Effector memory CD8-positive, alpha-beta T cell (primary cell): ENCODE measurements around the gene KLK2.
"Not testable (repeated sequence)": the region's sequence is repeated elsewhere in the genome, so short reads cannot be mapped to it uniquely, and the experiment has no call there.

Experiments
- ATAC-seq: fragments of 150-1000 bp; cut with Tn5 transposase; replicated peaks from 2 replicates; pipeline ENCODE4 v1.10.0; 2021; ENCODE audit warnings: mild to moderate bottlenecking, moderate library complexity
- DNase-seq, 3 experiments: peaks; one replicate each; pipeline ENCODE4 v3.0.0; 2021
- H3K27ac Mint-ChIP-seq, 2 donors: one replicate each; pipeline ENCODE4 v1.8.0; 2022; ENCODE audit warnings: mild to moderate bottlenecking in 2 of 2, mixed read lengths in 2 of 2, moderate library complexity in 2 of 2
- H3K27me3 Mint-ChIP-seq, 2 donors: one replicate each; pipeline ENCODE4 v1.8.0; 2022; ENCODE audit warnings: mixed read lengths in 2 of 2
- H3K36me3 Mint-ChIP-seq: one replicate; pipeline ENCODE4 v1.8.0; 2022; ENCODE audit warnings: mild to moderate bottlenecking, moderate library complexity, mixed read lengths; ENCODE audit not compliant: insufficient read depth
- H3K4me1 Mint-ChIP-seq, 2 donors: one replicate each; pipeline ENCODE4 v1.8.0; 2022; ENCODE audit warnings: low read depth in 2 of 2, mixed read lengths in 2 of 2
- H3K4me3 Mint-ChIP-seq, 2 donors: one replicate each; pipeline ENCODE4 v1.8.0; 2022; ENCODE audit warnings: mild to moderate bottlenecking in 2 of 2, mixed read lengths in 2 of 2, moderate library complexity in 2 of 2
- H3K9me3 Mint-ChIP-seq, 2 donors: one replicate each; pipeline ENCODE4 v1.8.0; 2022; ENCODE audit warnings: mixed read lengths in 2 of 2

Gene KLK2

GRCh38 chr19:50891253-50891625 lies 18.0 kb downstream of the KLK2 start:
- Mint-ChIP-seq H3K9me3 (peaks cover 3 to 9% of the 10 kb centered on the region in 2 donors), H3K27ac (no peak overlapping the region)

GRCh38 chr19:50893047-50893736 lies 20.0 kb downstream of the KLK2 start:
- peaks cover 3 to 9% of the 10 kb centered on the region in 2 donors for H3K9me3 Mint-ChIP-seq
- DNase-seq = no peak
- no peak for ATAC-seq
- H3K27me3 Mint-ChIP-seq = peaks cover 43 to 66% of the 10 kb centered on the region in 2 donors
- H3K36me3 Mint-ChIP-seq = no peaks in the 10 kb centered on the region
- H3K4me3 Mint-ChIP-seq = no peak overlapping the region
- H3K4me1 Mint-ChIP-seq = no peaks in the 10 kb centered on the region
- no peak overlapping the region for H3K27ac Mint-ChIP-seq

More at GRCh38 chr19:50891253-50891625, 18.0 kb downstream of the KLK2 start:
- Mint-ChIP-seq H3K27me3 (peaks cover 45 to 70% of the 10 kb centered on the region in 2 donors), H3K4me1 (no peaks in the 10 kb centered on the region), H3K4me3 (no peak overlapping the region), H3K36me3 (no peaks in the 10 kb centered on the region)
- ATAC-seq (no peak), DNase-seq (no peak)

- no peak for ATAC-seq
- no peaks in the 10 kb centered on the region for H3K36me3 Mint-ChIP-seq
- H3K4me3 Mint-ChIP-seq = no peak overlapping the region
- peaks cover 3 to 9% of the 10 kb centered on the region in 2 donors for H3K9me3 Mint-ChIP-seq
- no peak for DNase-seq
- peaks cover 35 to 61% of the 10 kb centered on the region in 2 donors for H3K27me3 Mint-ChIP-seq
- H3K4me1 Mint-ChIP-seq = no peaks in the 10 kb centered on the region
- no peak overlapping the region for H3K27ac Mint-ChIP-seq
Observed at GRCh38 chr19:50894478-50895356, 21.5 kb downstream of the KLK2 start.

GRCh38 chr19:50896089-50896590 lies 22.9 kb downstream of the KLK2 start:
- H3K4me3 Mint-ChIP-seq, H3K9me3 Mint-ChIP-seq, ATAC-seq, DNase-seq, H3K36me3 Mint-ChIP-seq, H3K27ac Mint-ChIP-seq, H3K4me1 Mint-ChIP-seq: not testable (repeated sequence)
- peaks cover 35 to 67% of the 10 kb centered on the region in 2 donors for H3K27me3 Mint-ChIP-seq

DNA sequence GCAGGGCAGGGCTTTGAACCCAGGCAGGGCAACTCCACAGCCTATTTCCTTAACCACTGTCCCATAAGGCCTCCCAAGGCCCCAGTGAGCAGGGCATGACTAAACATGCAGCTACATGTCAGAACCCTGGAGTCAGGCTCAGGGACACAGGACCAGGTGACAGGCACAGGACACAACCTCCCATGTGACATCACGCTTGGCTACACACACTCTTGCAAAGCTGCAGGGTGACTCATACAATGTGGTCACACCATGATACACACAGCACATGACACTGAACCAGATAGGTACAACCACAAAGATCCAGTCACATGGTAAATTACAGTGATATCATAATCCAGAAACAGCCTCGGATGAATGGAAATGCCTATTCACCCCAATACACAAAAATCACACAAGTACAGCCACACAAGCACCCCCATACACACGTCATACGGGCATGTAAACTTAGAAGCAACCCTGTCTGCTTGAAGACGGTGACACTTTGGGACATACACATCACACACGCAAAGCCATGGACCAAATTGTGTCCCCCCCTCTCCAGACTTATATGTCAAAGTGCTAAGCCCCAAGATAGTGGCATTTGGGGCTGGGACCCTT lies 23.5 kb downstream of the KLK2 start:
- Mint-ChIP-seq H3K4me1 (no peaks in the 10 kb centered on the region), H3K27me3 (peaks cover 35 to 63% of the 10 kb centered on the region in 2 donors), H3K36me3 (no peaks in the 10 kb centered on the region), H3K4me3 (no peak overlapping the region), H3K27ac (no peak overlapping the region), H3K9me3 (peaks cover 3 to 9% of the 10 kb centered on the region in 2 donors)
- ATAC-seq = peak; percentile 33
- no peak for DNase-seq

DNA sequence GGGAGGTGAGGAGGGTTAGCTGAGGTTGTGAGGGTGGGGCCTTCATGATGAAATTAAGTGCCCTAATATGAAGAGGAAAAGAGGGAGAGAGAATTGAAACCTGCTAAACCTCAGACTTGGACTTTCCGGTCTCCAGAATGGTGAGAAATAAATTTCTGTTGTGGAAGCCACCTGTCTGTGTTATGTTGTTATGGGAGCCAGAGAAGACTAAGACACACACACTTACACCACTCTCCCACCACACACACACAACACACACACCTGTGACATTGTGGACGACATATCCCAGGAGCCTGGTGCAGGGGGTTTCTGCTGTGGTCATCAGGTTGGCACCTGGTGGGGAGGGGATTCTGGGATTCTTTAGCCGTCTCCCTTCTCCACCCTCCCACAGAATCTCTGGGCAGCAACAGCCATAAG lies 24.0 kb downstream of the KLK2 start:
- Mint-ChIP-seq H3K27ac (no peak overlapping the region), H3K4me1 (no peaks in the 10 kb centered on the region), H3K4me3 (no peak overlapping the region), H3K36me3 (no peaks in the 10 kb centered on the region), H3K9me3 (peaks cover 3 to 9% of the 10 kb centered on the region in 2 donors), H3K27me3 (peaks cover 31 to 58% of the 10 kb centered on the region in 2 donors)
- no peak for ATAC-seq
- DNase-seq = no peak

GRCh38 chr19:50897612-50898011 lies 24.4 kb downstream of the KLK2 start:
- peaks cover 27 to 53% of the 10 kb centered on the region in 2 donors for H3K27me3 Mint-ChIP-seq
- H3K4me1 Mint-ChIP-seq = no peaks in the 10 kb centered on the region
- ATAC-seq = no peak
- H3K9me3 Mint-ChIP-seq = peaks cover 3 to 9% of the 10 kb centered on the region in 2 donors
- H3K36me3 Mint-ChIP-seq = no peaks in the 10 kb centered on the region
- H3K4me3 Mint-ChIP-seq = no peak overlapping the region
- H3K27ac Mint-ChIP-seq = no peak overlapping the region
- DNase-seq = no peak

DNA sequence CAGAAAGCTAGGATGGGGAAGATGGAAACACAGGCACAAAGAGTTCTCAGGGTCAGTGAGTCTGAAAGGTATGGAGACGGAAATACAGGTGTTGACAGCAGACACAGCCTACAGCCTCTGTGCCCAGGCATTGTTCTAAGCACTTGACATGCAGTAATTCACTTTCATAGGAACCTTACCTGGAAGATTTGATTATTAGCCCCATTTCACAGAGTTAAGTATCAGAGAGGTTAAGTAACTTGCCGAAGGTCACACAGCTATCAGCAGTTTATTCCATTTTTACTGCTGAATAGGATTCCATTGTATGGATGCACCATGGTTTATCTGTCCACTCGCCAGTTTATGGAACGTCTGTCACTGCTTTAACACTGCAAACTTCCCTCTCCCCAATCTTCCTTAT lies 24.8 kb downstream of the KLK2 start:
- H3K27me3 Mint-ChIP-seq = peaks cover 27 to 51% of the 10 kb centered on the region in 2 donors
- ATAC-seq (no peak), DNase-seq (no peak)
- H3K27ac Mint-ChIP-seq = no peak overlapping the region
- no peak overlapping the region for H3K4me3 Mint-ChIP-seq
- H3K36me3 Mint-ChIP-seq = no peaks in the 10 kb centered on the region
- no peaks in the 10 kb centered on the region for H3K4me1 Mint-ChIP-seq
- peaks cover 3 to 9% of the 10 kb centered on the region in 2 donors for H3K9me3 Mint-ChIP-seq

GRCh38 chr19:50899569-50899968 lies 26.3 kb downstream of the KLK2 start:
- H3K36me3 Mint-ChIP-seq = peaks cover 3% of the 10 kb centered on the region
- ATAC-seq (no peak), DNase-seq (no peak)
- no peak overlapping the region for H3K27ac Mint-ChIP-seq
- H3K4me3 Mint-ChIP-seq = no peak overlapping the region
- no peaks in the 10 kb centered on the region for H3K4me1 Mint-ChIP-seq
- peaks cover 28 to 49% of the 10 kb centered on the region in 2 donors for H3K27me3 Mint-ChIP-seq
- peaks cover 3 to 9% of the 10 kb centered on the region in 2 donors for H3K9me3 Mint-ChIP-seq

DNA sequence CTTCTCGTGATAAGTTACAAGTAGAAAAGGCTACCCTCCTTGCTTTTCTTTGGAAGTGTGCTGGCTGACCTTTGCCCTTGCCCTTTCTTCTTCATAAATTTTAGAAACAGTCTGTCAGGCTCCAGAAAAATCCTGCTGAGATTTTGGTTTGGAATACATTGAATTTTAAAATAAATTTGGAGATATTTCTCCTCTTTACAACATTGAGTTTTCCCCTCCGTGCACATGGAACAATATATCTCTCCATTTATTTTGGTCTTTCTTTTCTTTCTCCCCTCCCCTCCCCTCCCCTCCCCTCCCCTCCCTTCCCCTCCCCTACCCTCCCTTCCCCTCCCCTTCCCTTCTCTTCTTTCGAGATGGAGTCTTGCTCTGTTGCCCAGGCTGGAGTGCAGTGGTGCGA lies 29.4 kb downstream of the KLK2 start:
- DNase-seq = no peak
- peaks cover 22 to 28% of the 10 kb centered on the region in 2 donors for H3K27me3 Mint-ChIP-seq
- peaks cover 3% of the 10 kb centered on the region for H3K36me3 Mint-ChIP-seq
- no peak overlapping the region for H3K4me3 Mint-ChIP-seq
- no peak for ATAC-seq
- H3K27ac Mint-ChIP-seq = no peak overlapping the region
- no peaks in the 10 kb centered on the region for H3K9me3 Mint-ChIP-seq
- H3K4me1 Mint-ChIP-seq = no peaks in the 10 kb centered on the region

DNA sequence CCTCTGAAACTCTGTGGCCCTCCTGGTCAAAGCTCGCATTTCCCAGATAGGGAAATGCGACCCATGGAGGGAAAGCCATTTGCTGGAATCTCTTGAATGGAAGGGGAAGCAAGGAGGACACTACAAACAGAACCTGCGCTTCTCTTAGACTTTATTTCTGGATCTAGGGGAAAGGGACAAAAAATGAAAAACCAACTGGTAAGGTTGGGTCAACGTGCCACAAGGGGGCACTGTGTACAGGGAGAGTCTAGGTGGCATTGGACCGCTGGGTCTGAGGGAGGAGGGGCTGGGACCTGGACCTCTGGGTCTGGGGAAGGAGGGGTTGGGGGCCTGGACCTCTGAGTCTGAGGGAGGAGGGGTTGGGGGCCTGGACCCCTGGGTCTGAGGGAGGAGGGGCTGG lies 33.0 kb downstream of the KLK2 start:
- Mint-ChIP-seq H3K36me3 (peaks cover 3% of the 10 kb centered on the region), H3K9me3 (no peaks in the 10 kb centered on the region)

DNA sequence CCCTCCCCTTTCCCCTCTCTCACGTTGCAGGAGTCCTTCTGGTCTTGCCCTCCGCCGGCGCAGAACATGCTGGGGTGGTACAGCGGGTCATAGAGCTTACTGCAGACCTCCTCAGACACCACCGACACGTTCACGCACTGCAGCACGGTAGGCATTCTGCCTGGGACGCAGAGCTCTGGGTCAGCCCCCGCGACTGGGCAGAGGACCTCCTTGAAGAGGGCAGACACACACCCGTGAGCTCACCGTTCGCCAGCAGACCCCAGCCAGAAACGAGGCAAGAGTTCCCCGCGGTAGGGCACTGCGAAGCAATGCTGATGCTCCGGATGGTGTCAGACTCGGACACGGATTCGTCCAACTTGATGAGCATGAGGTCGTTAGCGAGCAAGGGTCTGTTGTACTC lies 35.1 kb downstream of the KLK2 start:
- Mint-ChIP-seq H3K36me3 (peaks cover 3% of the 10 kb centered on the region), H3K4me1 (peaks cover 4 to 8% of the 10 kb centered on the region in 2 donors), H3K27me3 (peaks cover 8 to 18% of the 10 kb centered on the region in 2 donors), H3K27ac (no peak overlapping the region), H3K4me3 (no peak overlapping the region), H3K9me3 (no peaks in the 10 kb centered on the region)
- DNase-seq (no peak), ATAC-seq (no peak)

More for the DNA sequence above, 33.0 kb downstream of the KLK2 start:
- peaks cover 9 to 18% of the 10 kb centered on the region in 2 donors for H3K27me3 Mint-ChIP-seq
- no peak overlapping the region for H3K4me3 Mint-ChIP-seq
- H3K4me1 Mint-ChIP-seq = peaks cover 4 to 8% of the 10 kb centered on the region in 2 donors
- ATAC-seq = no peak
- peak in 1 of 3 experiments; percentile 10 for DNase-seq
- no peak overlapping the region for H3K27ac Mint-ChIP-seq
